GM12864 (cell line): ENCODE measurements around the gene GUK1.
A peak's percentile ranks its signal among the peaks of the same experiment; 100 is the strongest.

Source experiments
- DNase-seq: peaks from one replicate; pipeline ENCODE4 v3.0.0-alpha.2; 2011; ENCODE audit warnings: low read depth
- H3K4me3 ChIP-seq: 2 replicates; pipeline ENCODE4 v1.5.1; 2011; ENCODE audit warnings: mild to moderate bottlenecking, low read depth, low read length, control low read depth
- TF ChIP-seq, protein P1 (sequence below): IDR thresholded peaks from 2 replicates; pipeline ENCODE4 v1.5.1; 2011; ENCODE audit warnings: low read depth, mild to moderate bottlenecking, moderate library complexity, low read length, control low read depth, inconsistent platforms; ENCODE audit errors: missing control alignments

The GUK1 gene, protein sequence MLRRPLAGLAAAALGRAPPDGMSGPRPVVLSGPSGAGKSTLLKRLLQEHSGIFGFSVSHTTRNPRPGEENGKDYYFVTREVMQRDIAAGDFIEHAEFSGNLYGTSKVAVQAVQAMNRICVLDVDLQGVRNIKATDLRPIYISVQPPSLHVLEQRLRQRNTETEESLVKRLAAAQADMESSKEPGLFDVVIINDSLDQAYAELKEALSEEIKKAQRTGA

DNA sequence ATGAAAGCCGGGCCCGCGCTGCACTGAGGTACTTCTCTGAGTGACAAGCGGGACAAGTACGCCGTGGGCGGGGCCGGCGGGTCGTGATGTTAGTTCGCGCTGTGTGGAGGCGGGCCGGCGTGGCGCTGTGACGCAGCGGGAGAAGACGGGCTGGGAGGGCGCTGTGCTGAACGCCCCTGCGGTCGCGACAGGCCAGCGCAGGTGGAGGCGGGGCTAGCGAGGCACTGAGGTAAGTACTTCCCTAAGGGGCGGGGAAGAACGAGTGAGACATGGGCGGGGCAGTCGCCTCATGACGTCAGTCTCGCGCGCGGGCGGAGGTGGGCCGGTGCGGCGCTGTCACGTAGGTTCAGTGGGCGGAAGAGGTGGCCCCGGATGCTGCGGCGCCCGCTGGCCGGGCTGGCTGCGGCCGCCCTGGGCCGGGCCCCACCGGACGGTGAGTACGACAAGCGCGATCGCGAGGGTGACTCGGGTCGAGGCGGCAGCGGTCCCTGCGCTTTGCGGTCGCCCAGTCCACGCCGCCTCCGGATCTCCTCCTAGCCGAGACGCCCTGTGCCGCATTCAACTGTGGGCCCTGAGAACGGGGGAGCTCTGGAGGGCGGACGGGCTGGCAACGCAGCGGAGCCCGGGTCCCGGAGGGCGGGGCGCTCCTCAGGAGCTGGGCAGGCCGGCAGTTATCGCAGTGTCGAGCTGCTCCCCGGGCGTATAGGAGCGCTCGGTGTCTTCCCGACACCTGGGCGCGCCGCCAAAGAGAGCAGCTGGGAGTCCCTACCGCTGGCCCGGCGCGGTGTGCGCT is at the start of gene GUK1:
TSS of gene GUK1 (plus strand) at position 349 of the 793 bp plus-strand sequence. CDS start at position 373, 24 bp downstream.
- peak; percentile 99 for DNase-seq
- TF ChIP-seq, protein P1, sequence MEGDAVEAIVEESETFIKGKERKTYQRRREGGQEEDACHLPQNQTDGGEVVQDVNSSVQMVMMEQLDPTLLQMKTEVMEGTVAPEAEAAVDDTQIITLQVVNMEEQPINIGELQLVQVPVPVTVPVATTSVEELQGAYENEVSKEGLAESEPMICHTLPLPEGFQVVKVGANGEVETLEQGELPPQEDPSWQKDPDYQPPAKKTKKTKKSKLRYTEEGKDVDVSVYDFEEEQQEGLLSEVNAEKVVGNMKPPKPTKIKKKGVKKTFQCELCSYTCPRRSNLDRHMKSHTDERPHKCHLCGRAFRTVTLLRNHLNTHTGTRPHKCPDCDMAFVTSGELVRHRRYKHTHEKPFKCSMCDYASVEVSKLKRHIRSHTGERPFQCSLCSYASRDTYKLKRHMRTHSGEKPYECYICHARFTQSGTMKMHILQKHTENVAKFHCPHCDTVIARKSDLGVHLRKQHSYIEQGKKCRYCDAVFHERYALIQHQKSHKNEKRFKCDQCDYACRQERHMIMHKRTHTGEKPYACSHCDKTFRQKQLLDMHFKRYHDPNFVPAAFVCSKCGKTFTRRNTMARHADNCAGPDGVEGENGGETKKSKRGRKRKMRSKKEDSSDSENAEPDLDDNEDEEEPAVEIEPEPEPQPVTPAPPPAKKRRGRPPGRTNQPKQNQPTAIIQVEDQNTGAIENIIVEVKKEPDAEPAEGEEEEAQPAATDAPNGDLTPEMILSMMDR = peak; percentile 7

DNA sequence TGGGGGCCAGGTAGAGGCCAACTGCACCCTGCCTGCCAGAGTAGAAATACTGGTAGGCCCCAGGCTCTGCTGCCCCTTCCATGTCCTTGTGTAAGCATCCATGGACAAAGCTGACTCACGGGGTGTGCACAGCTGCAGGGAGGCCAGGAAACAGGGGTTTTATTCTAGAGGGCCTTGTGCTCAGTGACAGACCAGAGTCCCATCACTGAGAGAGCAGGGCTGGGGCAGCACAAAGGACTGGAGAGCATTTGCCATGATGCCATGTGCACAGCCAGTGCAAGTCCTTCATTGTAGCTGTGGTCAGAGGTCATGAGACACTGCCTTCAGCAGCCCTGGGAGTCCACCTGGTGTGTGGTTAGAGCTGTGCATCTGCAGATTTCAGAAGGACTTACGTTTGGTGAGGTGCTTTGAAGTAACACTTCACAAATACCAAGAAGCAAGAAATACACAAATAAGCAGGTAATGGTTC is 49.4 kb upstream of the GUK1 start:
- DNase-seq = no peak
- TF ChIP-seq, protein P1 = no peak
- H3K4me3 ChIP-seq = no peak overlapping the region

More for the DNA sequence above, at the start of gene GUK1:
- H3K4me3 ChIP-seq = peak within 1 kb of the TSS; percentile 90

DNA sequence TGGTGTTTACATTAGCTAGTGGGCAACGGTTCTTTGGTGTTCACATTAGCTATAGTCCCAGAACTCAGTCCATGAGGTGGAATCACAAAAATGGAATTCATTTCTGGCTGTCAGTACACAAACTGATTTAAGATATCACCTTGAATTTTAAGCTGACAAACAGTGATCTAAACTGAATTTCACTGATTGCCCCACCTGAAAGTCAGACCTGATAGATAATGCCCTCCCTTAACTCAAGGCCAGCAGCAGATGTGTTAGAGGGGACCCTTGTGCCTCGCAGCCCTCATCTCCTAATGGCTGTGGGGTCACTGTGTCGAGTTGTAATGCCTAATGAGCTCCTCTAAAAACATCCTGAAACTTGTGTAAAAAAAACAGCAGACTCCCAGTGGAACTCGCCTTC is 49.0 kb upstream of the GUK1 start:
- no peak overlapping the region for H3K4me3 ChIP-seq
- no peak for DNase-seq
- TF ChIP-seq, protein P1 = no peak

DNA sequence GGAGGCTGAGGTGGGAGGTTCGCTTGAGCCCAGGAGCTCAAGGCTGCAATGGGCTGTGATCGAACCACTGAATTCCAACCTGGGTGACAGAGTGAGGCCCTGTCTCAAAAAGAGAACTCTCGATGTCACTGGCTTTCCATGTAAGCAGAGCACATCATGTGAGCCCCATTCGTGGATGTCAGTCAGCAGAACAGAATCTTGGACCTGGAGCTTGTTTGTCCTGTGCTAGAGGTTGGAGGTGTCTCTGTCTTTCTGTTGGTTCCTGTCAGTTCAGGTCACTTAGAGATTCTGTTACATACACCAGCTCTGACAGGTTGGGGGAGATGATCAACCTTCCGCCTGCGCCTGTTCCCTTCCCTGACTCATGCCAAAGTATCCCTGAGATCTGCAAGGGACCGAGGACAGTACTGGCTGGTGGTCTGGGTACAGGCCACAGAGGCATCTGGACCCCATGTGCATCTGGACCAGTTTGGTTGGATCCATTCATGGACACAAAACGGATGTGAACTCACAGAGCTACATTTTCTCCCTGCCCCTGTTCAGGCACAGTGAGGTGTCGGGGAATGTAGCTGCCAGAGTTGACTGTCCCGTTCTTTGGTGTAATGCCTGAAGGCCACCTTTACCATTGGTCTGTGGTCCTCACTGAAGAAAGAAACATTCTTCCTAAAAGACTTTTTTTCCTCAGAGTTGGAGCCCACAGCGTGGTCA is 47.6 kb upstream of the GUK1 start:
- TF ChIP-seq, protein P1 = no peak
- no peak for DNase-seq
- H3K4me3 ChIP-seq = no peak overlapping the region

DNA sequence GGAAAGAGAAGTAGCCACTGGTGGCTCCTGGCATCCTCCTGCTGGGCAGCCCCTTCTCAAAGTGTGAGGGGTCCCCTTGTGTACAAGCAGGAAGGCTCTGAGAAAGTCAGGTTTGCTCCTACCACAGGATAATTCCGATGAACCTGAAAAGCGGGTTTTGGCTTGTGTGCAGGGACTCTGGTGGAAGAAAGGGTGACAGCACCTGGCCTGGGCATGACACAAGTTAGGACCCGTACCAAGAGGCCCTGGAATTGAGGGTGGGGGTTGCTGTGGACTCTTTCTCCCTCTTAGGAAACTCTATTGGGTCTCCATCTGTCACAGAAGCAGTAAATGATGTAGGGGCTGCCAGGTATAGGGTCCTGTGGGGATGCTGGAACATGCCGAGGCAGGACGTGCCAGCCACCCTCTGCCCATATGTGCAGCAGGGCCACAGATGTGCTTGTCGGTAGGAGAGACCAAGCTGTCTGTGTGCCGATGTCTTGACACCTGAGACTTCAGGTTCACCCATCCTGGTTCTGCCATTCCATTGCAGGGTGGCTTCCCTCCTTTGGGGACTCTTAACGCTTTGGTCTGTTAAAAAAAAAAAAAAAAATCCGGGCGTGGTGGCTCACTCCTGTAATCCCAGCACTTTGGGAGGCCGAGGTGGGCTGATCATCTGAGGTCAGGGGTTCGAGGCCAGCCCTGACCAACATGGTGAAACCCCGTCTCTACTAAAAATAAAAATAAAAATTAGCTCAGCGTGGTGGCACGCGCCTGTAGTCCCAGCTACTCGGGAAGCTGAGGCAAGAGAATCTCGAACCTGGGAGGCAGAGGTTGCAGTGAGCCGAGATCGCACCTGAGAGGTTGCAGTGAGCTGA is 46.8 kb upstream of the GUK1 start:
- TF ChIP-seq, protein P1 = no peak
- H3K4me3 ChIP-seq = no peak overlapping the region
- no peak for DNase-seq

DNA sequence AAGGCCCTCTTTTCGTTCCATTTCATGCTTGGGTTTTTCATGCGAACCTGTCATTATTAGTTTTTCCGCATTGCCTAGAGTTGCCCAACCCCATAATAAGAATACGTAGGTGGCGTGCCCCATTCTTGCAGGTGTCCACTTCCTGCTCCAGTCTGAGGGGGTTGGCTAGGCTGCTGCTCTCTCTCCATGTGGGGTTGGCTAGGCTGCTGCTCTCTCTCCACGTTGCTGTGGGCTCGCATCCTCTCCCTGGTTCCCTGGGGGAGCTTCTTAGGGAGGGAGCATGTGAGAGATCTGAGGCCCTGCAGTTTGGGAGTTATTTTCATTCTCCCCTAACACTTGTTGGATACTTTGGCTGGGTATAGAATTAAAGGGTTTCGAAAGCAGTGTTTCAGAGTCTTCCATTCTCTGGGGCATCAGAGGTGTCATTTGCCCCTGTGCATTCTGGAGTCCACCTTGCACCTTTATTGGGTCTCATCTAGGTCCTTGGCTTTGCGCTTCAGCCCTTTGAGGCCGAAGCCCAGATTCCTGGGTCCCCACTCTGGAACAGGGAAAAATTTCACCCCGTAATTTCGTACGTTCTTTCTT is 45.6 kb upstream of the GUK1 start:
- DNase-seq = no peak

More for the DNA sequence above, 45.6 kb upstream of the GUK1 start:
- TF ChIP-seq, protein P1 = no peak
- H3K4me3 ChIP-seq = no peak overlapping the region
